Testis (tissue), 2 donors: ENCODE data around the gene JAM3.

Source experiments
- CTCF ChIP-seq, 3 experiments: fragments of 450-650 bp in 2 of 3; fragments of 200-600 bp in 1 of 3; sonication (generic) in 1 of 3; IDR thresholded peaks; one replicate each; pipeline ENCODE4 v1.5.1; 2016 to 2019; ENCODE audit warnings: antibody characterized with exemption in 3 of 3, mild to moderate bottlenecking in 2 of 3, moderate library complexity in 1 of 3
- POLR2A ChIP-seq: fragments of 450-650 bp; IDR thresholded peaks from one replicate; pipeline ENCODE4 v1.6.1; 2017; ENCODE audit warnings: antibody characterized with exemption, mild to moderate bottlenecking, moderate library complexity

- TF ChIP-seq CTCF (IDR thresholded peaks at IDR 0.05) (no peak), POLR2A (no peak)
Observed at GRCh38 chr11:134021326-134021725, 47.5 kb upstream of the JAM3 start.
